Activated T-cell treated with anti-CD3 and anti-CD28 coated beads, Interleukin-2, amount 50 U/mL, for 48 hours (primary cell): ENCODE results near the gene USP10.
A peak's percentile ranks its signal among the peaks of the same experiment; 100 is the strongest.

Source experiments
- DNase-seq, 2 experiments: peaks; one replicate each; pipeline ENCODE4 v3.0.0-alpha.2; 2020

USP10 gene, protein sequence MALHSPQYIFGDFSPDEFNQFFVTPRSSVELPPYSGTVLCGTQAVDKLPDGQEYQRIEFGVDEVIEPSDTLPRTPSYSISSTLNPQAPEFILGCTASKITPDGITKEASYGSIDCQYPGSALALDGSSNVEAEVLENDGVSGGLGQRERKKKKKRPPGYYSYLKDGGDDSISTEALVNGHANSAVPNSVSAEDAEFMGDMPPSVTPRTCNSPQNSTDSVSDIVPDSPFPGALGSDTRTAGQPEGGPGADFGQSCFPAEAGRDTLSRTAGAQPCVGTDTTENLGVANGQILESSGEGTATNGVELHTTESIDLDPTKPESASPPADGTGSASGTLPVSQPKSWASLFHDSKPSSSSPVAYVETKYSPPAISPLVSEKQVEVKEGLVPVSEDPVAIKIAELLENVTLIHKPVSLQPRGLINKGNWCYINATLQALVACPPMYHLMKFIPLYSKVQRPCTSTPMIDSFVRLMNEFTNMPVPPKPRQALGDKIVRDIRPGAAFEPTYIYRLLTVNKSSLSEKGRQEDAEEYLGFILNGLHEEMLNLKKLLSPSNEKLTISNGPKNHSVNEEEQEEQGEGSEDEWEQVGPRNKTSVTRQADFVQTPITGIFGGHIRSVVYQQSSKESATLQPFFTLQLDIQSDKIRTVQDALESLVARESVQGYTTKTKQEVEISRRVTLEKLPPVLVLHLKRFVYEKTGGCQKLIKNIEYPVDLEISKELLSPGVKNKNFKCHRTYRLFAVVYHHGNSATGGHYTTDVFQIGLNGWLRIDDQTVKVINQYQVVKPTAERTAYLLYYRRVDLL

DNA sequence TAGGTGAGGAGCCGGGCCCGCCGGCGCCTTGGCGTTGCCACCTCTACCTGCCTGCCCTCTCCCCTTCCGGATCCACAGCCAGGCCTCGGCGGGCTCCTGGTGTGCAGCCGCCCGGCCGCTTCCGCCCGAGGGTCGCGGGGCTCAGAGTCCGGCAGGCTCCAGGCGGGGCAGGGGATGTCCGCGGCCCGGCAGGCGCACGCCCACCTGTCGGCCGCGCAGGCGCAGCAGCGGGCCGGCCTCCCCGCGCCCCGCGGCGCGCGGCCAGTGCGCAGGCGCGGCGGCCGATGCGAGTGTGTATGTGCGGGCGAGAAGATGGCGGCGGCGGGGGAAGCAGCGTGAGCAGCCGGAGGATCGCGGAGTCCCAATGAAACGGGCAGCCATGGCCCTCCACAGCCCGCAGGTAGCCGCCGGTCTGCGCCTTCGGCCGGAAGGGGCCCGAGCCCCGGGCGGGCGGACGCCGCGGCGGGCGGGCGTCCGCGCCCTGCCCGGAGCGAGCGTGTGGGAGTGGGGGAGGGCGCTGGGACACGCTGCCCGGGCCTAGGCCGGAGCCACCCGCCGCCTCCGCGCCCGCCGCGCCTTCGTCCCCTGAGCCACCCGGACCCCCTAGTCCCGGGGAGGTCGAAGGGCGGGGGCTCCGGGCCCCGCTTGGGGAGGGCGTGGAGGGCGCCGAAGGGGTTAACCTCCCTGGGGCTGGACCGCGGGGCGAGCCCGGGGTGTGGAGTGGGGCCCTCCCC is at the start of gene USP10:
Gene USP10, plus strand, starts transcription at position 289 of the 734 bp plus-strand sequence. Its CDS starts 91 bp downstream, at position 380.
- DNase-seq = peak; percentile 87 to 89

DNA sequence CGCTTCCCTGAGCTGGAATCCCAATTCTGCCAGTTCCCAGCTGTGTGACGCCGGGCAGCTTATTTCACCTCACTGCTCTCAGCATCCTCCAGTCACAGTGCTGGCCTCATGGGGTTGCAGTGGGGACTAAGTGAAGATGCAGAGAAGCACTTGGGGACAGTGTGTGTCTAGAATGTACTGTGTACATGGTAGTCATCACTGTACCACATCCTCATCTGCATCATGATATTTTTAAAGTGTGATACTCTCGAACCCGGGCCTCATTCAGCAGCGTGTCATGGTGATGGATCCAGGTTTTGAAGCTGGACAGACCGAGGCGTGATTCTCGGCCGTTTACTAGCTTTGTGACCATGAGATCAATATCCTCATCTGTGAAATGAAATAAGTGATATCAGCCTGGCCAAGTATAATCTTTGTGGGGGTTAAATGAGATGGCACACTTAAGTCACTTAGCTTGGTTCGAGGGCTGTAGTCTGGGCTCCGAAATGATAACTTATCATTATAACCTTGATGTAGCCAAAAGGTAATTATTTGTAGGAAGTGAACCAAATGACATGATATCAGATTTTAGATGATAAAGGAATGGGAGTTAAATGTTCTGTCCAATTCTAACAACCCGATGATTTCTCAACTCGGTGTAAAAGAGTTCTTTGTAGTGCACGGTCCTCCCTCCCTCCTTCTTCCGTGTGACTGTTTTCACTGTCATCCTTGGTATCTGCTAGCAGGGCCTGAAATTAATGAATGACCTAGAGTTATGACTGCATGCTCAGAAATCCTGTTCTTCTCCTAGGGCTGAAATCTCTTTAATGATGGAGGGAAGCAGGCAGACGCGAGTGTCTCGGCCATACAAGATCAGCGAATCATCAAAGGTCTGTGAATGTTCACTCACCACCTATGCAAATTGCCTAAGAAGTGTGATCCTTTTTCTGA is 49.5 kb upstream of the USP10 start:
- no peak for DNase-seq

DNA sequence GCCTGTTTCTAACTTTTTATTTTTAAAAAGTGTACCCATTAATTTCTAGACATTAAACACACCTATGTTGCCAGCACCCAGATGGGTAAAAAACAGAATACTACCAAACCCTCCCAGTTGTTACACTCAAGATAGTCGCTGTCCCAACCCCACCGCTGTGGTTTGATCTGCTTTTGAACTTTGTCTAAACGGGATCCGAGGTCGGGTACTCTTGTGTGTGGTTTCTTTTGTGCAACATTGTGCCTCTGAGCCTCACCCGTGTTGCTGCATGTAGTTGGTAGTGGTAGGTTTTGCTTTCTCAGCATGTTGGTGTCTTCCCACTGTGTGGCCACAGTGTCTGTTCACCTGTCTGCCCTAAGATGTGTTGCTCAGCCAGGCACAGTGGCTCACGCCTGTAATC is 47.2 kb upstream of the USP10 start:
- DNase-seq = no peak

DNA sequence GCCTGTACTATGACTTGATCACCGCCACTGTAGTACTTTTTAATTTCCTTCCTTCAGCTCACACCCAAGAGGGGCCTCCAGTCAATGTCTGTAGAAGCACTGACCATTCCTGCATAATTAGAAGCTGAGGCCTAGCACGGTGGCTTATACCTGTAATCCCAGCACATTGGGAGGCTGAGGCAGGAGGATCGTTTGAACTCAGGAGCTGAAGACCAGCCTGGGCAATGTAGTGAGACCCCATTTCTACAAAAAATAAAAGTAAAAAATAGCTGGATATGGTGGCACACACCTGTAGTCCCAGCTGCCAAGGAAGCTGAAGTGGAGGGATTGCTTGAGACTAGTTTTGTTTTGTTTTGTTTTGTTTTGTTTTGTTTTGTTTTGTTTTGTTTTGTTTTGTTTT is 45.6 kb upstream of the USP10 start:
- no peak for DNase-seq

DNA sequence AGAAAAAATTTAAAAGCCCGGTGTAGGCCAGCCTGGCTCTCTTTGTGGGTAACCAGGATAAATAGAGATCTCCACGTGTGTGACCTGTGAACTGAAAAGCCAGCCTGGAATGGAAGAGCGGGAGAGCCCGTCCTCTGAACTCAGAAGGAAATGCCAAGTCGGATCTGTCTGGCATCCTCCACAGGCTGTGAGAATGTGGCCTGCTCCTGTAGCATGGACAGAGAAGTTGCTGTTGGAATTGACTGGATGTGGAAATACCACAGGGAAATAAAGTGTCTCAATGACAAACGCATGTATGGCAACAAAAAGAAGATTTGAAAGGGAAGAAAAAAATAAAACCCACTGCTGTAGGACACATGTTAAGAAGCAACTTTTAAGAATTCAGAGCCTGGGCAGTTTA is 44.8 kb upstream of the USP10 start:
- no peak for DNase-seq

DNA sequence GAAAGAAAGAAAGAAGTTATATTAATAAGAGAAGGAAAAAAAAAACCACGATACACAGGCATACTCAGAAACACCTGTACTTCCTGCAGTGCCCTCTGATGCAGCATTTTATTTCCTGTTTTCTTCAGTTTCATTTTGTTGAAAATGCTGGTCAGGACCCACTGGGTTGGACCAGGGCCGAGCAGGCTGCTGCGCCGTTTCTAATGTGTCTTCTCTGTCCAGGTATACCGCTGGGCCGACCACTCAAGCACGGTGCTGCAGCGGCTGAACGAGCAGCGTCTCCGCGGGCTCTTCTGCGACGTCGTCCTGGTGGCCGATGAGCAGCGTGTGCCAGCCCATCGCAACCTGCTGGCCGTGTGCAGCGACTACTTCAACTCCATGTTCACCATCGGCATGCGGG is 43.2 kb upstream of the USP10 start:
- no peak for DNase-seq

DNA sequence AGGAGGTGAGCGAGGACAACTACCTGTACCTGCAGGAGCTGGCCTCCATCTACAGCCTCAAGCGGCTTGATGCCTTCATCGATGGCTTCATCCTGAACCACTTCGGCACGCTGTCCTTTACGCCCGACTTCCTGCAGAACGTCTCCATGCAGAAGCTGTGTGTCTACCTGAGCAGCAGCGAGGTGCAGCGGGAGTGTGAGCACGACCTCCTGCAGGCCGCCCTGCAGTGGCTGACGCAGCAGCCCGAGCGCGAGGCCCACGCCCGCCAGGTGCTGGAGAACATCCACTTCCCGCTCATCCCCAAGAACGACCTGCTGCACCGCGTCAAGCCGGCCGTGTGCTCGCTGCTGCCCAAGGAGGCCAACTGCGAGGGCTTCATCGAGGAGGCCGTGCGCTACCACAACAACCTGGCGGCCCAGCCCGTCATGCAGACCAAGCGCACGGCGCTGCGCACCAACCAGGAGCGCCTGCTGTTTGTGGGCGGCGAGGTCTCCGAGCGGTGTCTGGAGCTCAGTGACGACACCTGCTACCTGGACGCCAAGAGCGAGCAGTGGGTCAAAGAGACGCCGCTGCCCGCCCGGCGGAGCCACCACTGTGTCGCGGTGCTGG is 42.5 kb upstream of the USP10 start:
- DNase-seq = no peak

DNA sequence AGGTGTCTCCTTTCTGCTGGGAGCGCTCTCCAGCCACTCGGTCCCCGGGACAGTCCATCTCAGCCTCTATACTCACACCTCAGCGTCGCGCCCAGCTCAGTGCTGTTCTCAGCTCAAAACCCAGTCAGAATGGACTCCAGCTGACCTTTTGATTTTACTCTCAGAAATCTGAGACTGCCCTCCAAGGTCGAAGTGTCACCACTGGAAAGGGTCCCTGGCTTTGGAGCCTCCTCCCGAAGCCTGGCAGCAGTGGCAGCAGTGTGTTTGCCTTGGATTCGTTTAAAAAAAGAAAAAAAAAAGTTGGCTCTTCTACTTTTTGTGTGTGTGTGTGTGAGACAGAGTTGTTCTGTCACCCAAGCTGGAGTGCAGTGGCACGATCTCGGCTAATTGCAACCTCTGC is 41.1 kb upstream of the USP10 start:
- no peak for DNase-seq

DNA sequence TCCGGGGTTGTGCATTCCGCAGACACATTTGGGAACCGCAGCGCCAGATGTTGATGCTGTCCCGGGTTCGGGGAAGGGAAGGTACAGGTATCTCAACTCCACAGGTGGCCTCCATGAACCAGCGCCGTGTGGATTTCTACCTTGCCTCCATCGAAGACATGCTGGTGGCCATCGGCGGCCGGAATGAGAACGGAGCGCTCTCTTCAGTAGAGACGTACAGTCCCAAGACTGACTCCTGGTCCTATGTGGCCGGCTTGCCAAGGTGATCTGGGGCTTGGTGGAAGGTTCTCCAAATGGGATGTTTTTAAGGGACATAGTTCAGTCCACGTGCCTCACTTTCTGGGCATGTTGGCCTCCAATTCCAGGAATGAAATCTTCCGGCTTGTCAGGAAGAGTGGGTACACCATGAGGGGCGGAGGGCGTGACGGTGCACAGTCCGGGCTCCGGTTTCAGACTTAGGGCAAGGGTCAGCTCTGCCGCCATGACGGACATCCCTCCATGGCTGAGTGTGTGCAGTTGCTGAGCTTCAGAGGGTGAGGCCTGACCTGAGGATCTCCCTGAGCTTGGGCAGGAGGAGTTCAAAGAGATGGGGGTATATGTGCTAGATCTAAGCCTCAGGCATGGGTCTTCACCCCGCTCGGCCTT is 40.0 kb upstream of the USP10 start:
- no peak for DNase-seq

DNA sequence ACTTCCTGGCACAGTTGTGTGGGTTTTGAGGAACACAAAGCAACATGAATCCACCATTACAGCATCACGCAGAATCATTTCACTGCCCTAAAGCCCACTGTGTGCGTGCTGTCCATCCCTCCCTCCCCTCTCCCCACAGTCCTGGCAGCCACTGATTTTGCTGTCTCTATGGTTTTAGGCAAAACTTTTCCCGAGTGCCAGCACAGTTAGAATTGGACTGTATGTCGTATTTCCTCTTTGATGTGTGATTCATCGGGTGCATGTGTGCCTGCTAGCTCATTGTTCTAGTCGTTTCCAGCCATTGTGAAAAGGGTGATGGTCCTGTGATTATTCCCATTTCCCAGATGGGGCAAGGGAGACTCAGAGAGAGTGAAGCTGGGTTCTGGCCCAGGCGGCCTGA is 38.8 kb upstream of the USP10 start:
- no peak for DNase-seq

DNA sequence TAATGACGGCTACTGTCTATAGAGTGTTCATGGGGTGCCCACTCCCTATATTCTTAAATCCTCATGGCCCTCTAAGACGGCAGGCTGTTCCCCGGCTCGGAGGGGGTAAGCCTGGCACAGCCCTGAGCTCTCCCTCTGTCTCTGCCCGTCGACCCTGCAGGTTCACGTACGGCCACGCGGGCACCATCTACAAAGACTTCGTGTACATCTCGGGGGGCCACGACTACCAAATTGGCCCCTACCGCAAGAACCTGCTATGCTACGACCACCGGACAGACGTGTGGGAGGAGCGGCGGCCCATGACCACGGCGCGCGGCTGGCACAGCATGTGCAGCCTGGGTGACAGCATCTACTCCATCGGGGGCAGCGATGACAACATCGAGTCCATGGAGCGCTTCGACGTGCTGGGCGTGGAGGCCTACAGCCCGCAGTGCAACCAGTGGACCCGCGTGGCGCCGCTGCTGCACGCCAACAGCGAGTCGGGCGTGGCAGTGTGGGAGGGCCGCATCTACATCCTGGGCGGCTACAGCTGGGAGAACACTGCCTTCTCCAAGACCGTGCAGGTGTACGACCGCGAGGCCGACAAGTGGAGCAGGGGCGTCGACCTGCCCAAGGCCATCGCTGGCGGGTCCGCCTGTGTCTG is 38.3 kb upstream of the USP10 start:
- DNase-seq = no peak

DNA sequence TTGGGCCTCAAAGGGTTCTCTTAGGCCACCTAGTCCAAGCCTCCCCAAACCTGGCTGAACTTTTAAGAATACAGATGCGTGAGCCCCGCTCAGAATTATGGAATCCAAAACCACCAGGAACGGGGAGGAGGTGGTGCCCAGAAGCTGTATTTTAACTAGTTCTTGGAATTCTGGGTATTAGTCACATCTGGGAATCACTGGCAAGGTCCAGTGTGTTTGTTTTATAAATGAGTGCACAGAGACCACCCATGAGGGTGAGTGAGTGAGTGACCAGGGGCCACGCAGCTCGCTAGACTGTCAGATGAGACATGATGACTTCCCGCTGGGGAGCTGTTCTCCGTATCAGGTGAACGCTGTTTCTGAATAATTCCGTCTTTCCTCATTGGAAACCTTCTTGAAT is 37.3 kb upstream of the USP10 start:
- no peak for DNase-seq

DNA sequence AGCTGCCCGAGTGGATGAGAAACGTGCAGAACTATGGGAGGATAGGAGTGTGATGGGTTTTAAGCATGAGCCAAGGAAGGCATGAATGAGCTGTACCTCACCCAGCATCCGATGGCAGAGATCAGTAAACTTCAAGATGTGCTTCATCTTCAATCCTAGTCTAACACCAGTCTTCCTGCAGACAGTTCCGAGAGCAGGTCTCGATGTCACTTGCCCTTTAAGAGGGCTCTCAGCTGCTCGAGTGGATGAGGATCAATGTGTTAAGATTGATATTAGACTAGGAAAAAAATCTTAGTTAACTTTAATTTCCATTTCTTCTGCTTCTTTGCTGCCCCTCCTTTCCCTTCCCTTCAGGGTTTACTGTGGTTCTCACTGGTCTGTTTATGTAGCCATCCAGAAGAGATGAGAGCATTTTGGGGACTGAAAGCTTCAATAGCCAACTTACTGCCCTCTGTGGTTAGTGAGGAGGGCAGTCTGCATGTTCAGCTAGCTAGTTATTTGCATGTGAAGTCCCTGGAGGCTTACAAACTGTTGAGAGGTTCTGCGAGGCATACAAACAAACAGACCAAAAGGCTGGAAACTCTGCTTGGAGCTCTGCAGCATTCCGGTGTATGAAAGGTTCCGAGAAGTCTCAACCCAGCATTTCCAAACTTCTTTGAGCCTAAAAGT is 36.2 kb upstream of the USP10 start:
- DNase-seq = no peak

DNA sequence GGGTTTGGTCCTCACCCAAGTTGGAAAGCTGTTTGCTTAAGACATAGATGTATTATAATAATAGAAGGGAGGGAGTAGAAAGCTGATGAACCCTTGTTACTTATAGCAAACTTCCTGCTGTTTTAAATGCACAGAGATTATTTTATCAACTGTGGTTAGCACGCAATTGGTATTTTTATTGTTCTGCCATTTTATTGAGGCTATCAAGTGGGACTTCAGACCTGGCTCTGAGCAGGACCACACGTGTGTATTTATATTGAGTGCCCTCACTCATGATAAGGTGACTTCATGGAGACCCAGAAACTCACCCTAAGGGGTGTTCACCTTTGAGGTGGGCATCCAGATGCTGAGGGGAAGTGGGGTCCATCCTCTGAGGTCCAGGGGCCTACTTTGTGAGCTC is 34.4 kb upstream of the USP10 start:
- no peak for DNase-seq

DNA sequence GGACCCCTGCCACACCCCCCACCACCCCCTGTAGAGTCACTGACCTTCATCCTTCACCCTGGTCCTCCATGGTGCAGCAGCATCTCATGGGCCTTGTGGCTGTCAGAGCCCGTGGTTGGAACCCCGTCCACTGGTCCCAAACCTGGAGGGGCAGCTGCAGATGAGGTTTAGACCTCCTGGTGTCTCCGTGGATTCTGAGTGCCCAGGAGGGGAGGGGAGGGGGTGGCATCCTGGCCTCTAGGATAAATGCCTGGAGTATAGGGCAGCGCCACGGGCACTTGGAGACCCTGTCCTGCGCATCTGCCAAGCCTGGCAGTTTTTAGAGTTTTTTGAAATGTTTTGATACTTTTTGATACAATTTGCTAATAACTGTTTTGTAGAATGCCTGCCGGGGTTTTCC is 34.0 kb upstream of the USP10 start:
- DNase-seq = no peak

DNA sequence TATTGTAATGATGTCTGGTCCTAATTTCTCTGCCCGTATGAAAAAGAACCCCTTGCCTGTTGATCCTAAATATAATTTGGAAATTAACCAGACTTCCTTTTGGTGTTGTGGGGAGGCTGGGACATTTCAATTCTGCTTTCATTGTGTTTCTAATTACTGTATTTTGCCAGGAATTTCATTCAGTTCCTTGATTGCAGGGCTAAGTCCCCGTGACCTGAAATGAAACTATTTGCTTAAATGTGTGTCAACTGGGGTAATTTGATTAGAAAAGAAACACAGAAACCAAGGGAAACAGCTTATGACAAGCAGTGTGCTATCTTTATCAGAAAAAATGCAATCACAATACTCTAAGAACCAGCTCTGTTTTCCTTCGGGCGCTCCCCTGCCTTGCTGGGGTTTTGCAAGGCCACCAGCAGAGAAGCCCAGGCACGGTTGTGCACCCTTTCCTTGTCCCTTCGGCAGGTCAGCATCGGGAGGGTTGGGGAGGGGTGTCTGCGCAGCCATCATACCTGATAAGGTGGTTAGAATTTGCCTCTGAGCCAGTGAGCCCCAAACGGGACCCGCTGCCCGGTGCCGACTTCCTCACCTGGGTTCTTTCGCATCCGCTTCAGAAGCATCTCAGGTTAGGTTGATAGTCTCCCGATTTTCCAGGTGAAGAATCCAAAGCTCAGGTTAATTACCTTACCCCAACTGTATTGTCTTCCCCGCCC is 32.0 kb upstream of the USP10 start:
- DNase-seq = no peak

DNA sequence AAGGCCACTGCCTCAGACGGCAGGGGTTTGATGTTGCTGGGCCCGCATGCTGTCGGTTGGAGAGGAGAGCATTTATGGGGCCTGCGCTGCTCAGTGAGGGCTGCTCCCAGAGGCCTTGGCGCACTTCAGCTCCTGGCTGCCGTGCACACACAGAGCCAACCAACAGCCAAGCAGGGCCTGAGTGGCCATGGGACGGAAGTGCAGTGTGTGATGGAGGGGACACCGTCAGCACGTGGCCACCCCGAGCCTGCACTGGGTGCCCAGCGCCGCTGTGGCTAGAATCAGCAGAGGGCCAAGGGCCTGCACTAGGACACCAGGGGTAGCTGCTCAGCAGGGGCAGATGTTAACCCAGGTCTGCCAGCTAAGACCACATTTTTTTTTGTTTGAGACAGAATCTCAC is 29.7 kb upstream of the USP10 start:
- no peak for DNase-seq

DNA sequence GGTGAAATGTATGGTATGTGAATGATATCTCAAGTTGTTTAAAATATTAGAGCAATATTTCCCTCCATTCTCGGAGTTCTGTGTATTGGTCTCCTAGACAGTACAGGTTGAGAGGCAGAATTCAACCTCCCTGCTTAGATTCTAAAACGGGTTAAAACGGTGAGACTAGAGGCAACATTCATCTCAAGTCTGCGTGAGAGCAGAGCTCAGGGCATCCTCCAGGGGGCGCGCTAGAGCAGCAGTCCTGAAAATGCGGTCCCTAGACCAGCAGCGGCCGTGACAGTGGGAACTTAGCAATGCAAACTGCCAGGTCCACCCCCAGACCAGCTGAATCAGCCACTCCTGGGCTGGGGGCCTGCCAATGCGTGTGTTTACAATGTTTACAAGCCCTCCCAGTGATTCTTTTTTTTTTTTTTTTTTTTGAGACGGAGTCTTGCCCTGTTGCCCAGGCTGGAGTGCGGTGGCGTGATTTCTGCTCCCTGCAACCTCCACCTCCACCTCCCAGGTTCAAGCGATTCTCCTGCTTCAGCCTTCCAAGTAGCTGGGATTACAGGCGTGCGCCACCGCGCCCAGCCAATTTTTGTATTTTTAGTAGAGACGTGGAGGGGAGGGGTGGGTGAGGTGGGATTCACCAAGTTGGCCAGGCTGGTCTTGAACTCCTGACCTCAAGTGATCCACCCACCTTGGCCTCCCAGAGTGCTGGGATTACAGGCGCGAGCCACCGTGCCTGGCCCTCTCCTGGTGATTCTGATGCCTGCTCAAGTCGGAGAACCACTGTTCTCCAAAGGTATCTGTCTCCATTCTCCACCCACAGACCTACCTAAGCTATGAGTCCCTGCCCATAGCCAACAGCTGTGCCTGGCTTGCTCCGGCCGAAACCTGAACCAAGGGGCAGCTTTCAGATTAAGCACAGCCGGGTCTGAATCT is 27.3 kb upstream of the USP10 start:
- peak; percentile 86 to 89 for DNase-seq

DNA sequence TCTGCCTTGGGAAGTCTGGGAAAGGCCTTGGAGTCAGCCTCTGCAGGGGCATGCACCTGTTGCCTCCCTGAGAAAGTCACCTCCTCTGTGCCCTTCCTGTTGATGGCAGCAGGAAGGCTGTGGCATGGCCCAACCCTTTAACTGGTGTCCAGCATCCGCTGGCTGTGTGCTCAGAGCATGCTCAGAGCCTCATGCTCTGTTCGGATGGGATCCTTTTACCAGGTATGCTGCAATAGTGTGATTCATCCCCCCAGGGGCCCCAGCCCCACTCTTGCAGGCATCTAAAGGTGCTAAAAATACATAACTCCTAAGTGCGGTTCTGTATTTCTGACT is 26.6 kb upstream of the USP10 start:
- no peak for DNase-seq
